UCSD-AML1 (cell line): ENCODE measurements around the gene IL12RB1.
"Not testable (repeated sequence)": the region's sequence is repeated elsewhere in the genome, so short reads cannot be mapped to it uniquely, and the experiment has no call there.

Experiments used
- DNase-seq: peaks from one replicate; lab custom pipeline; 2025; ENCODE audit not compliant: unreplicated experiment; lab: John Stamatoyannopoulos, UW

IL12RB1 gene

GRCh38 chr19:18112989-18113478 lies 26.3 kb upstream of the IL12RB1 start:
- DNase-seq, result peak; percentile 85

- no peak for DNase-seq
Observed at GRCh38 chr19:18110609-18111232, 24.0 kb upstream of the IL12RB1 start.

- no peak for DNase-seq
Observed at GRCh38 chr19:18109733-18110608, 23.2 kb upstream of the IL12RB1 start.

- DNase-seq, result no peak
Observed at GRCh38 chr19:18109341-18109732, 22.6 kb upstream of the IL12RB1 start.

- DNase-seq, result no peak
Observed at GRCh38 chr19:18108897-18109296, 22.2 kb upstream of the IL12RB1 start.

- DNase-seq, result no peak
Observed at GRCh38 chr19:18107235-18107634, 20.5 kb upstream of the IL12RB1 start.

GRCh38 chr19:18105259-18105658 lies 18.5 kb upstream of the IL12RB1 start:
- not testable (repeated sequence) for DNase-seq

GRCh38 chr19:18104793-18105131 lies 18.0 kb upstream of the IL12RB1 start:
- no peak for DNase-seq

- DNase-seq, result no peak
Observed at GRCh38 chr19:18102916-18103542, 16.3 kb upstream of the IL12RB1 start.

GRCh38 chr19:18101268-18101667 lies 14.5 kb upstream of the IL12RB1 start:
- DNase-seq, result no peak

GRCh38 chr19:18100710-18101109 lies 14.0 kb upstream of the IL12RB1 start:
- no peak for DNase-seq

GRCh38 chr19:18099623-18099995 lies 12.9 kb upstream of the IL12RB1 start:
- DNase-seq, result no peak

- no peak for DNase-seq
Observed at GRCh38 chr19:18098891-18099622, 12.3 kb upstream of the IL12RB1 start.

- no peak for DNase-seq
Observed at GRCh38 chr19:18097993-18098890, 11.5 kb upstream of the IL12RB1 start.

GRCh38 chr19:18097217-18097992 lies 10.7 kb upstream of the IL12RB1 start, which contains the start of gene MAST3:
MAST3 (plus strand) TSS chr19:18097778; CDS start chr19:18097793, 15 bp downstream.
- DNase-seq, result peak; percentile 94

GRCh38 chr19:18096258-18096657 lies 9.5 kb upstream of the IL12RB1 start:
- DNase-seq, result no peak

GRCh38 chr19:18093439-18094161 lies 6.9 kb upstream of the IL12RB1 start:
- peak; percentile 36 for DNase-seq

GRCh38 chr19:18091217-18091608 lies 4.5 kb upstream of the IL12RB1 start:
- peak; percentile 84 for DNase-seq
